ENCODE data around the gene TRPV4. TPM values are rescaled to one million over a fixed set of nuclear protein-coding genes. Genes with fewer than 3 reads are reported as not detected.

Gene TRPV4
- polyA plus RNA-seq, 1 donor from 2014 or later = not detected

DNA sequence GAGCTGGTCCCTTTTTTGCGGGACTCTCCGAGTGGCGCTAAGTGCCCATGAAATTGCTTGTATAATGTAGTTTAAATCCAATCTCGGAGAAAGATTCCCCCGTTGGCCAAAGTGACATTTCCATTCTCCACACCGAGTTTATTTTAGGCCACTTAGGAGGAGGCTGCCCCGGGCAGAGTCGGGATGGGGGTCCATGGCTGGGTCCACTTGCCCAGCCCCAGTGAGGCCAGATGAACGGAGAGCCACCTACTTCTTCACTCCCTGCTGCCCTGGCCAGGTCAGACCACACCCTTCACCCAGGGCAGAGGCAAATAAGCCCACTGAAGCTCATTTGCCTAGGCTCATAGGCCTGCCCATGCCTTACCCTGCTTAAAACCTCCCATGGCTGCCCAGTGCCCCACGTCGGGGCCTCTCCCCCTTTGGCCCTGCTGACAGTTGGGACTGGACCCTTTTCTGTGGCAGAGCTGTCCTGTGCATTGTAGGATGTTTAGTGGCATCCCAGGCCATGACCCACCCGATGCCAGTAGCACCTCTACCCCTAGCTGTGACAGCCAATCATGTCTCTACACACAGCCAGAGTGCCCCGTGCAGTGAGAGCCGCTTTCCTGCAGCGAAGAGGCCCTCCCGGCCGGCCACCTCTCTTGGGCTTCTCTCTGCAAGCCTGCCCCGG, 68.3 kb downstream of the TRPV4 start:
- no peak overlapping the region for H2AFZ ChIP-seq (ENCODE audit: low read depth, low read length)
- no peak overlapping the region for H3K4me3 ChIP-seq (ENCODE audit: low read length)
- no peaks in the 10 kb centered on the region for H3K27me3 ChIP-seq (ENCODE audit: insufficient read depth, low read depth, low read length)
- H3K4me2 ChIP-seq (ENCODE audit: low read length) = no peak overlapping the region
- no peaks in the 10 kb centered on the region for H3K9me3 ChIP-seq (ENCODE audit: low read length)
- H3K27ac ChIP-seq (ENCODE audit: low read length) = no peak overlapping the region
- H4K20me1 ChIP-seq (ENCODE audit: insufficient read depth) = no peaks in the 10 kb centered on the region
- TF ChIP-seq EZH2 (IDR thresholded peaks at IDR 0.05; ENCODE audit: borderline replicate concordance, insufficient read depth, low read length, poor library complexity, severe bottlenecking) = no peak
- TF ChIP-seq POLR2AphosphoS5 (IDR thresholded peaks at IDR 0.05) = no peak
- no peak for TF ChIP-seq MXI1 (conservative IDR thresholded peaks at IDR 0.05; ENCODE audit: poor library complexity, severe bottlenecking)
- no peak for TF ChIP-seq SMC3 (conservative IDR thresholded peaks at IDR 0.05; ENCODE audit: poor library complexity)
- no peak for TF ChIP-seq RAD21 (conservative IDR thresholded peaks at IDR 0.05)
- H3K79me2 ChIP-seq (replicated peaks; ENCODE audit: insufficient read depth, low read length) = peaks cover 3% of the 10 kb centered on the region
- H3K9me2 ChIP-seq (ENCODE audit: insufficient read depth, low read length) = no peaks in the 10 kb centered on the region
- H3K9ac ChIP-seq (ENCODE audit: low read length) = no peak overlapping the region
- H3F3A ChIP-seq (ENCODE audit: insufficient read depth, low read length, poor library complexity, severe bottlenecking) = no peaks in the 10 kb centered on the region
- no peaks in the 10 kb centered on the region for H3K36me3 ChIP-seq (ENCODE audit: insufficient read depth, low read length)

DNA sequence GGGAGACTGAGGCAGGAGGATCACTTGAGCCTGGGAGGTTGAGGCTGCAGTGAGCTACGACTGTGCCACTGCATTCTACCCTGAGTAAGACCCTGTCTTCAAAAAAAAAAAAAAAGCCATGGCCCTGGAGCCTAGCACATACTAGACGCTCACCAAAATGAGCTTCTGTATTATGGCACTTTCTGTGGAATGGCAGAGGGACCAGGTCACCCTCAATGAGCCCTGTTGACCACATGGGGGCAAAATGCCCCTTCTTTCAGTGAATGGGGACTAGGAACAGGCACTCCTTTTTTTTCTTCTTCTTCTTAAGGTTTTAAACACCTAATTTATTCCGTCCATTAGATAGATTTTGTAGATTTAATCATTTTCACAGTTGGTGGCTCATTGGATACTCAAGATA, 69.1 kb downstream of the TRPV4 start:
- Histone ChIP-seq H3F3A (ENCODE audit: insufficient read depth, low read length, poor library complexity, severe bottlenecking) (no peaks in the 10 kb centered on the region), H3K36me3 (ENCODE audit: insufficient read depth, low read length) (no peaks in the 10 kb centered on the region), H2AFZ (ENCODE audit: low read depth, low read length) (no peak overlapping the region), H3K79me2 (replicated peaks; ENCODE audit: insufficient read depth, low read length) (peaks cover 3% of the 10 kb centered on the region), H3K4me3 (ENCODE audit: low read length) (no peak overlapping the region), H3K9me2 (ENCODE audit: insufficient read depth, low read length) (no peaks in the 10 kb centered on the region), H3K9me3 (ENCODE audit: low read length) (no peaks in the 10 kb centered on the region), H3K27me3 (ENCODE audit: insufficient read depth, low read depth, low read length) (no peaks in the 10 kb centered on the region), H3K4me2 (ENCODE audit: low read length) (no peak overlapping the region), H3K9ac (ENCODE audit: low read length) (no peak overlapping the region), H3K27ac (ENCODE audit: low read length) (no peak overlapping the region), H4K20me1 (ENCODE audit: insufficient read depth) (no peaks in the 10 kb centered on the region)
- TF ChIP-seq MXI1 (conservative IDR thresholded peaks at IDR 0.05; ENCODE audit: poor library complexity, severe bottlenecking) (no peak), SMC3 (conservative IDR thresholded peaks at IDR 0.05; ENCODE audit: poor library complexity) (no peak), POLR2AphosphoS5 (IDR thresholded peaks at IDR 0.05) (no peak), RAD21 (conservative IDR thresholded peaks at IDR 0.05) (no peak), EP300 (conservative IDR thresholded peaks at IDR 0.05; ENCODE audit: poor library complexity, severe bottlenecking) (no peak), TAF1 (IDR thresholded peaks at IDR 0.05; ENCODE audit: low read depth) (no peak), EZH2 (IDR thresholded peaks at IDR 0.05; ENCODE audit: borderline replicate concordance, insufficient read depth, low read length, poor library complexity, severe bottlenecking) (no peak)
- TF ChIP-seq, protein P1, sequence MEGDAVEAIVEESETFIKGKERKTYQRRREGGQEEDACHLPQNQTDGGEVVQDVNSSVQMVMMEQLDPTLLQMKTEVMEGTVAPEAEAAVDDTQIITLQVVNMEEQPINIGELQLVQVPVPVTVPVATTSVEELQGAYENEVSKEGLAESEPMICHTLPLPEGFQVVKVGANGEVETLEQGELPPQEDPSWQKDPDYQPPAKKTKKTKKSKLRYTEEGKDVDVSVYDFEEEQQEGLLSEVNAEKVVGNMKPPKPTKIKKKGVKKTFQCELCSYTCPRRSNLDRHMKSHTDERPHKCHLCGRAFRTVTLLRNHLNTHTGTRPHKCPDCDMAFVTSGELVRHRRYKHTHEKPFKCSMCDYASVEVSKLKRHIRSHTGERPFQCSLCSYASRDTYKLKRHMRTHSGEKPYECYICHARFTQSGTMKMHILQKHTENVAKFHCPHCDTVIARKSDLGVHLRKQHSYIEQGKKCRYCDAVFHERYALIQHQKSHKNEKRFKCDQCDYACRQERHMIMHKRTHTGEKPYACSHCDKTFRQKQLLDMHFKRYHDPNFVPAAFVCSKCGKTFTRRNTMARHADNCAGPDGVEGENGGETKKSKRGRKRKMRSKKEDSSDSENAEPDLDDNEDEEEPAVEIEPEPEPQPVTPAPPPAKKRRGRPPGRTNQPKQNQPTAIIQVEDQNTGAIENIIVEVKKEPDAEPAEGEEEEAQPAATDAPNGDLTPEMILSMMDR (IDR thresholded peaks at IDR 0.05; ENCODE audit: poor library complexity, severe bottlenecking) = no peak
- TF ChIP-seq, protein P2, sequence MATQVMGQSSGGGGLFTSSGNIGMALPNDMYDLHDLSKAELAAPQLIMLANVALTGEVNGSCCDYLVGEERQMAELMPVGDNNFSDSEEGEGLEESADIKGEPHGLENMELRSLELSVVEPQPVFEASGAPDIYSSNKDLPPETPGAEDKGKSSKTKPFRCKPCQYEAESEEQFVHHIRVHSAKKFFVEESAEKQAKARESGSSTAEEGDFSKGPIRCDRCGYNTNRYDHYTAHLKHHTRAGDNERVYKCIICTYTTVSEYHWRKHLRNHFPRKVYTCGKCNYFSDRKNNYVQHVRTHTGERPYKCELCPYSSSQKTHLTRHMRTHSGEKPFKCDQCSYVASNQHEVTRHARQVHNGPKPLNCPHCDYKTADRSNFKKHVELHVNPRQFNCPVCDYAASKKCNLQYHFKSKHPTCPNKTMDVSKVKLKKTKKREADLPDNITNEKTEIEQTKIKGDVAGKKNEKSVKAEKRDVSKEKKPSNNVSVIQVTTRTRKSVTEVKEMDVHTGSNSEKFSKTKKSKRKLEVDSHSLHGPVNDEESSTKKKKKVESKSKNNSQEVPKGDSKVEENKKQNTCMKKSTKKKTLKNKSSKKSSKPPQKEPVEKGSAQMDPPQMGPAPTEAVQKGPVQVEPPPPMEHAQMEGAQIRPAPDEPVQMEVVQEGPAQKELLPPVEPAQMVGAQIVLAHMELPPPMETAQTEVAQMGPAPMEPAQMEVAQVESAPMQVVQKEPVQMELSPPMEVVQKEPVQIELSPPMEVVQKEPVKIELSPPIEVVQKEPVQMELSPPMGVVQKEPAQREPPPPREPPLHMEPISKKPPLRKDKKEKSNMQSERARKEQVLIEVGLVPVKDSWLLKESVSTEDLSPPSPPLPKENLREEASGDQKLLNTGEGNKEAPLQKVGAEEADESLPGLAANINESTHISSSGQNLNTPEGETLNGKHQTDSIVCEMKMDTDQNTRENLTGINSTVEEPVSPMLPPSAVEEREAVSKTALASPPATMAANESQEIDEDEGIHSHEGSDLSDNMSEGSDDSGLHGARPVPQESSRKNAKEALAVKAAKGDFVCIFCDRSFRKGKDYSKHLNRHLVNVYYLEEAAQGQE (IDR thresholded peaks at IDR 0.05; ENCODE audit: borderline replicate concordance) = no peak
